Liver (tissue), 3 donors: ENCODE measurements around the gene TSHB.

Experiments used
- CTCF ChIP-seq: fragments of 150-350 bp; IDR thresholded peaks from 2 replicates; pipeline ENCODE4 v1.5.1; 2017; ENCODE audit warnings: improper control_type of control experiment, low read depth, low read length; ENCODE audit not compliant: missing input control
- GABPA ChIP-seq, 2 donors: IDR thresholded peaks in 1 of 2; conservative IDR thresholded peaks in 1 of 2; 2 replicates each; pipeline ENCODE4 v1.6.1; 2016; ENCODE audit warnings: antibody characterized with exemption in 2 of 2, mild to moderate bottlenecking in 1 of 2, moderate library complexity in 1 of 2
- donor health status: healthy.
- donor health status: healthy.

DNA sequence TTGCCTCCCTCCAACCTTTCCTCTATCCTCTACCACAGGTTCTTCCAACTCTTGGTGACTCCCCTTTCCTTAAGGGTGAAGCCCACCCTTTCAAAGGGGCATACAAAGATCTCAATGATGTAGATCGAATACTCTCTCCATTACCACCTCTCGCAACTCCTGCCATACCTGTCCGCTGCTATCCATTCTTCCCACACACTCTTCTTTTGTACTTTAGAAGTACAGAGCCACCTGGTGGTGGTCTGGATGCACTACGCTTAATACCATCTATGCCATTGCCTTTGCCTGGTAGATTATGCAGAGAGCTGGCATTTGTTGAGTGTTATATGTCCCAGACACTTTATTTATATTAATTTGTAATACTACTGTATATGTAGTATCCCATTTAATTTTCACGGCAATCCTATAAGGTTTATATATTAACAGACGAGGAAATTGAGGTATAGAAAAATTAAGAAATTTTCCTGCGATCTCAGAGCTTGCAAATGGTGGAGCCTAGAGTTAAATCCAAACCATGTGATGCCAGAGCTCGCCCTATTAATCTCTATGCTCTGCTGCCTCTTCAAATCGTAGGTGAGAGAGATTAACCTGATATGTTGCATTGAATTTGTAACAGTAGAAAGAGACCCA is 22.9 kb downstream of the TSHB start:
- peak; percentile 74 for TF ChIP-seq CTCF
- TF ChIP-seq GABPA (IDR thresholded peaks at IDR 0.05 in 1 of 2, conservative IDR thresholded peaks at IDR 0.05 in 1 of 2), result no peak
